Ascending aorta (tissue), 2 donors: Measurements from ENCODE around the gene MMAA. TPM values are rescaled to one million over a fixed set of nuclear protein-coding genes. Genes with fewer than 3 reads are reported as not detected.

Experiments
- DNase-seq, 2 donors: peaks; one replicate each; pipeline ENCODE4 v3.0.0-alpha.2; 2019; ENCODE audit warnings: low spot score in 2 of 2
- H3K27ac ChIP-seq, 2 donors: fragments of 200-600 bp; sonication (generic); one replicate each; pipeline ENCODE4 v1.5.1; 2016 to 2017; ENCODE audit warnings: mild to moderate bottlenecking in 1 of 2
- H3K27me3 ChIP-seq: fragments of 200-600 bp; sonication (generic); one replicate; pipeline ENCODE4 v1.5.1; 2017
- H3K36me3 ChIP-seq, 2 donors: fragments of 200-600 bp; sonication (generic); one replicate each; pipeline ENCODE4 v1.5.1; 2016
- H3K4me1 ChIP-seq, 2 donors: fragments of 200-600 bp; sonication (generic); one replicate each; pipeline ENCODE4 v1.5.1; 2016 to 2017; ENCODE audit warnings: mild to moderate bottlenecking in 1 of 2
- H3K4me3 ChIP-seq, 2 donors: fragments of 200-600 bp; sonication (generic); one replicate each; pipeline ENCODE4 v1.5.1; 2016 to 2017; ENCODE audit warnings: mild to moderate bottlenecking in 1 of 2
- H3K9me3 ChIP-seq, 2 donors: fragments of 200-600 bp; sonication (generic); one replicate each; pipeline ENCODE4 v1.5.1; 2016
- intact Hi-C: fragments of 100-400 bp; cut with DNase I; formaldehyde crosslinking; loops from one replicate; pipeline ENCODE4 v1.15.1; 2023
- total RNA-seq: library from RNA; depleted of rRNA; stranded (reverse); fragments of >200 nt; gene quantifications from one replicate; pipeline ENCODE4 v1.1.0, GENCODE V29; 2016
- TF ChIP-seq, protein P1 (sequence below), 3 experiments: fragments of 200-600 bp in 2 of 3; fragments of 450-650 bp in 1 of 3; sonication (generic) in 2 of 3; IDR thresholded peaks; one replicate each; pipeline ENCODE4 v1.5.1; 2016 to 2019; ENCODE audit warnings: antibody characterized with exemption in 3 of 3, mild to moderate bottlenecking in 1 of 3, moderate library complexity in 1 of 3

Gene MMAA
- total RNA-seq, 1 donor from 2014 or later, result 3.9 TPM

DNA sequence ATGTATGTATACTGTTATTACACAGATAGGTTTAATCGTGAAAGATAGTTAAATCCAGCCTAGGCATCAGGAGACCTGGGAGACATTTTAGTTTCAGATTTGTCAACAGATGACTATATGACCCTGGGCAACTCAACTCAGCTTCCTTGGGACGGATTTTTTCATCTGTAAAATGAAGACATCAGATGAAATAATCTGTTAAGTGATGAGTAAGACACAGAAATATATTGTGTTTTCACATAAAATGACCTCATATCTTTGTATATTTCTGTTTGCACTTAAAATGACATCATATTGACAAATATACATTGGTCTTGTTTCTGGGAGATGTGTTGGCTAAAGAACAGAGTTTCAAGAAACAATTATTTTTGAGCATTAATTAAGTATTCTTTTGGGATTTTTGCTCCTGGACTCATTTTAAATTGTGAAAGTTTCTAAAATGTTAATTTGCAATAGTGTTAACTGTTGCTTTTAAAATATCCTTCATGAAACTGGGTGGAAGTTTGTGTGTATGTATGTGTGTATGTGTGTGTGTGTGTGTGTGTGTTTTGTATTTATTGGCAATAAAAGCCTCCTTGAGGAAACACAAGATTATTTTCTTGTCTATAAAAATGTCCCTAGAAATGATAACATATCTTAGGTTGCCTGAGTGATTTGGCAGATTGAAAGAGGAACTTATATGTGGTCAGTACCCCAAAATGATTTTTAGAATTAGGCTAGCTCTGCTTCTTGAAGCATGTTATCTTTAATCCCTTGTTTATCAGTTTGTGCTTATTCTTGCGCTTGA lies 29.1 kb upstream of the MMAA start:
- Histone ChIP-seq H3K27ac (no peak overlapping the region), H3K4me3 (no peak overlapping the region), H3K27me3 (no peaks in the 10 kb centered on the region), H3K36me3 (no peaks in the 10 kb centered on the region), H3K9me3 (no peaks in the 10 kb centered on the region), H3K4me1 (no peaks in the 10 kb centered on the region)
- DNase-seq, result no peak
- intact Hi-C loops, result no loop called here
- TF ChIP-seq, protein P1, sequence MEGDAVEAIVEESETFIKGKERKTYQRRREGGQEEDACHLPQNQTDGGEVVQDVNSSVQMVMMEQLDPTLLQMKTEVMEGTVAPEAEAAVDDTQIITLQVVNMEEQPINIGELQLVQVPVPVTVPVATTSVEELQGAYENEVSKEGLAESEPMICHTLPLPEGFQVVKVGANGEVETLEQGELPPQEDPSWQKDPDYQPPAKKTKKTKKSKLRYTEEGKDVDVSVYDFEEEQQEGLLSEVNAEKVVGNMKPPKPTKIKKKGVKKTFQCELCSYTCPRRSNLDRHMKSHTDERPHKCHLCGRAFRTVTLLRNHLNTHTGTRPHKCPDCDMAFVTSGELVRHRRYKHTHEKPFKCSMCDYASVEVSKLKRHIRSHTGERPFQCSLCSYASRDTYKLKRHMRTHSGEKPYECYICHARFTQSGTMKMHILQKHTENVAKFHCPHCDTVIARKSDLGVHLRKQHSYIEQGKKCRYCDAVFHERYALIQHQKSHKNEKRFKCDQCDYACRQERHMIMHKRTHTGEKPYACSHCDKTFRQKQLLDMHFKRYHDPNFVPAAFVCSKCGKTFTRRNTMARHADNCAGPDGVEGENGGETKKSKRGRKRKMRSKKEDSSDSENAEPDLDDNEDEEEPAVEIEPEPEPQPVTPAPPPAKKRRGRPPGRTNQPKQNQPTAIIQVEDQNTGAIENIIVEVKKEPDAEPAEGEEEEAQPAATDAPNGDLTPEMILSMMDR (IDR thresholded peaks at IDR 0.05), result no peak

- H3K27ac ChIP-seq, result no peak overlapping the region
- TF ChIP-seq, protein P1 (IDR thresholded peaks at IDR 0.05), result no peak
- no peak for DNase-seq
- H3K4me3 ChIP-seq, result no peak overlapping the region
- no peaks in the 10 kb centered on the region for H3K27me3 ChIP-seq
- peaks cover 0 to 15% of the 10 kb centered on the region in 2 donors for H3K9me3 ChIP-seq
- intact Hi-C loops, result no loop called here
- no peaks in the 10 kb centered on the region for H3K4me1 ChIP-seq
- no peaks in the 10 kb centered on the region for H3K36me3 ChIP-seq
Measured at GRCh38 chr4:145602129-145602760, 16.9 kb upstream of the MMAA start.

- TF ChIP-seq, protein P1 (IDR thresholded peaks at IDR 0.05), result no peak
- intact Hi-C loops, result no loop called here
- DNase-seq, result no peak
Measured at GRCh38 chr4:145605941-145606340, 13.2 kb upstream of the MMAA start.

GRCh38 chr4:145609481-145610427 lies 9.4 kb upstream of the MMAA start:
- Histone ChIP-seq H3K4me3 (no peak overlapping the region), H3K27me3 (no peaks in the 10 kb centered on the region), H3K36me3 (no peaks in the 10 kb centered on the region), H3K9me3 (peaks cover 0 to 15% of the 10 kb centered on the region in 2 donors), H3K27ac (no peak overlapping the region), H3K4me1 (no peaks in the 10 kb centered on the region)
- peak in 1 of 2 donors; percentile 84 for DNase-seq
- TF ChIP-seq, protein P1 (IDR thresholded peaks at IDR 0.05), result peak; percentile 39 to 64 (median 55)
- intact Hi-C loops, result loop anchor here (5.0 to 10.0 kb wide), 2 partner anchors 392 to 1435 kb away; no protein-coding TSS in a partner anchor

More at GRCh38 chr4:145605941-145606340, 13.2 kb upstream of the MMAA start:
- Histone ChIP-seq H3K4me3 (no peak overlapping the region), H3K36me3 (no peaks in the 10 kb centered on the region), H3K9me3 (peaks cover 0 to 15% of the 10 kb centered on the region in 2 donors), H3K27me3 (no peaks in the 10 kb centered on the region), H3K4me1 (no peaks in the 10 kb centered on the region), H3K27ac (no peak overlapping the region)

DNA sequence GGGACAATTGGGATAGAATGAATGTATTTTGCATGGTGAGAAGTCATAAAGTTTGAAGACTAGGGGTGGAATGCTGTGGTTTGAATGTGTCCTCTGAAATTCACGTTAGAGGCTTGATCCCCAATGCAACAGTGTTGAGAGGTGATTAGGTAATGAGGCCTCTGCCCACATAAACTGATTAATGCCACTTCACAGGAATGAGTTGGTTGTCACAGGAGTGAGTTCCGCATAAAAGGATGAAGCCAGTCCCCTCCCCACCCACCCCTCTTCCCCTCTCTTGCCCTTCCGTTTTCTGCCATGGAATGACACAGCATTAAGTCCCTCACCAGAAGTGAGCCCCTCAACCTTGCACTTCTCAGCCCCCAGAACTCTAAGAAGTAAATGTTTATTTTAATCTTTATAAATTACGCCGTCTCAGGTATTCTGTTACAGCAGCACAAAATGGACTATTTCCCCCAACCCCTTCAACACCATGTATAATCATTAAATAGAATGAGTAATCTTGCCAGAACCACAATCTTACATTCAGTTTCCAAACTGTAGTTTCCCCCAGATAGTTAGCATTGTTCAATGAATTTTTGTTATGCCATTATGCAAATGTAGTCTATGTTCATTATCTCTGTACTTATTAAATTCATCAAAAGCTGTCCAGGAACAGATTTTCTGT lies 5.5 kb upstream of the MMAA start:
- Histone ChIP-seq H3K27ac (no peak overlapping the region), H3K4me3 (no peak overlapping the region), H3K36me3 (no peaks in the 10 kb centered on the region), H3K4me1 (peaks cover 0 to 3% of the 10 kb centered on the region in 2 donors), H3K9me3 (no peaks in the 10 kb centered on the region), H3K27me3 (no peaks in the 10 kb centered on the region)
- TF ChIP-seq, protein P1 (IDR thresholded peaks at IDR 0.05), result no peak
- no peak for DNase-seq
- intact Hi-C loops, result loop anchor here (5.0 to 10.0 kb wide), 2 partner anchors 396 to 1439 kb away; no protein-coding TSS in a partner anchor
